Measurements from ENCODE around the gene CDR2L. TPM values are rescaled to one million over a fixed set of nuclear protein-coding genes. Genes with fewer than 3 reads are reported as not detected.
A peak's percentile ranks its signal among the peaks of the same experiment; 100 is the strongest.

Gene CDR2L
- total and polyA plus RNA-seq, 9 donors, result 2.1 to 19.2 (median 5.2) TPM

DNA sequence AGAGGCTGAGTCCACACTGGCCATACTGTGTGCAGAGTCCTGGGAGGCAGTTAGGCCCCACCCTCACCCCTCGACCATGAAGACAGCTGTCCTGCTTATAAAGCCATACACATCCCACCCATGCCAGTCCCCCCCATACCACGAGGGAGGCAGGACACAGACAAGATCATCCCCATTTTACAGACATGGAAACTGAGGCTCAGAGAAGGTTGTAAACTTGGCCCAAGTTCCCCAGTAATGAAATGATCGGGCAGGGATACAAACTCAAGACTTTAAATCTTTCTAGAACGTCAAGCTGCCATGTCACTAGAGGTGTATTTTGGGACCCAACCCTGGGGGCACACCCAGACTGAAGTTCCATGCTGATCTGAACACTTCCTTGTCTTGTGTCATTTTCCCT lies 31.3 kb upstream of the CDR2L start:
- Histone ChIP-seq H3K4me1 (ENCODE audit: insufficient read depth) (no peaks in the 10 kb centered on the region), H3K27me3 (no peaks in the 10 kb centered on the region), H3K27ac (no peak overlapping the region), H3K9me3 (no peaks in the 10 kb centered on the region), H3K36me3 (no peaks in the 10 kb centered on the region), H3K4me3 (no peak overlapping the region)
- DNase-seq, result no peak
- TF ChIP-seq EP300 (IDR thresholded peaks at IDR 0.05), result no peak
- no peak for TF ChIP-seq POLR2A (IDR thresholded peaks at IDR 0.05)
- TF ChIP-seq, protein P1, sequence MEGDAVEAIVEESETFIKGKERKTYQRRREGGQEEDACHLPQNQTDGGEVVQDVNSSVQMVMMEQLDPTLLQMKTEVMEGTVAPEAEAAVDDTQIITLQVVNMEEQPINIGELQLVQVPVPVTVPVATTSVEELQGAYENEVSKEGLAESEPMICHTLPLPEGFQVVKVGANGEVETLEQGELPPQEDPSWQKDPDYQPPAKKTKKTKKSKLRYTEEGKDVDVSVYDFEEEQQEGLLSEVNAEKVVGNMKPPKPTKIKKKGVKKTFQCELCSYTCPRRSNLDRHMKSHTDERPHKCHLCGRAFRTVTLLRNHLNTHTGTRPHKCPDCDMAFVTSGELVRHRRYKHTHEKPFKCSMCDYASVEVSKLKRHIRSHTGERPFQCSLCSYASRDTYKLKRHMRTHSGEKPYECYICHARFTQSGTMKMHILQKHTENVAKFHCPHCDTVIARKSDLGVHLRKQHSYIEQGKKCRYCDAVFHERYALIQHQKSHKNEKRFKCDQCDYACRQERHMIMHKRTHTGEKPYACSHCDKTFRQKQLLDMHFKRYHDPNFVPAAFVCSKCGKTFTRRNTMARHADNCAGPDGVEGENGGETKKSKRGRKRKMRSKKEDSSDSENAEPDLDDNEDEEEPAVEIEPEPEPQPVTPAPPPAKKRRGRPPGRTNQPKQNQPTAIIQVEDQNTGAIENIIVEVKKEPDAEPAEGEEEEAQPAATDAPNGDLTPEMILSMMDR (IDR thresholded peaks at IDR 0.05), result no peak
- intact Hi-C loops (cut with DNase I), result loop anchor here in 3 of 4 donors (5.0 to 10.0 kb wide), 5 partner anchors 91 to 214 kb away; partner anchors contain the start of gene NHERF1 (in 1 of the 3)
- 71 to 76% (median 71%) methylated on average over 4 of the region's 4 CpGs for WGBS, 3 donors

DNA sequence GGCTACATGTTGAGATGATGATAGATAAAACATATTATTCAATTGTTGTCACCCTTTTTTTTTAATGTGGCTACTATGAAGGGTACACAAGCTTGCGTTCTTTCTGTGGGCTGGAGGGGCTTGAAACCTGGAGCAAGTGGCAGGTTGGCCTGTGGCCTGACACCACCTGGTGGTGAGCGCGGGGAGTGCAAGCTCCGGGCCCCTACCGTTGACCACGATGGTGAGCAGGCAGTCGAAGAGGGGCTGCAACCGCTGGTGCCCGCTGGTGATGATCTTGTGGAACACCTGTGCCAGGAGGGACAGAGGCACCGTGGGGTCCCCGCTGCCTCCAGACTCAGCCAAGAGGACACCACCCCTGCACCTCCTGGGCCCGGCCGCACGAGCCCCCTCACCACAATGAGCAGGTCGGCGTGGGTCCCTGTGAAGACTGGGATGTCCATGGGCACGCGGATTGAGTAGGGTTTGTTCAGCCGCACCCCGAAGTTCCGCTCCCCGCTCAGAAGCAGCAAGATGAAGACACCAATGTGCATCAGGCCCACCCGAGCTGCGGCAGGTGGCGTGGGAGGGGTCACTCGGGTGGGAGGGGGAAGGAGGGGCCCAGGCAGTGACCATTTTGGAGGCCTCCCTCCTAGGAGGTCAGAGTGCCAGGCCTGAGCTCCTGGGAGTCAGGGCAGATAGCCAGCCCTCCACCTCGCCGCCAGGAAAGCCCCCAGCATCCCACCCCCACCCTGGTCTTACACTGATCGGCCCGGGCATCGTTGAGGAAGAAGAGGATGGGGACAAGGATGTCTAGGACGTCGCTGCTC lies 29.3 kb upstream of the CDR2L start:
- TF ChIP-seq EP300 (IDR thresholded peaks at IDR 0.05) (no peak), POLR2A (IDR thresholded peaks at IDR 0.05) (no peak)
- TF ChIP-seq, protein P1 (IDR thresholded peaks at IDR 0.05), result peak; percentile 74 to 82 (median 80)
- no peaks in the 10 kb centered on the region for H3K9me3 ChIP-seq

DNA sequence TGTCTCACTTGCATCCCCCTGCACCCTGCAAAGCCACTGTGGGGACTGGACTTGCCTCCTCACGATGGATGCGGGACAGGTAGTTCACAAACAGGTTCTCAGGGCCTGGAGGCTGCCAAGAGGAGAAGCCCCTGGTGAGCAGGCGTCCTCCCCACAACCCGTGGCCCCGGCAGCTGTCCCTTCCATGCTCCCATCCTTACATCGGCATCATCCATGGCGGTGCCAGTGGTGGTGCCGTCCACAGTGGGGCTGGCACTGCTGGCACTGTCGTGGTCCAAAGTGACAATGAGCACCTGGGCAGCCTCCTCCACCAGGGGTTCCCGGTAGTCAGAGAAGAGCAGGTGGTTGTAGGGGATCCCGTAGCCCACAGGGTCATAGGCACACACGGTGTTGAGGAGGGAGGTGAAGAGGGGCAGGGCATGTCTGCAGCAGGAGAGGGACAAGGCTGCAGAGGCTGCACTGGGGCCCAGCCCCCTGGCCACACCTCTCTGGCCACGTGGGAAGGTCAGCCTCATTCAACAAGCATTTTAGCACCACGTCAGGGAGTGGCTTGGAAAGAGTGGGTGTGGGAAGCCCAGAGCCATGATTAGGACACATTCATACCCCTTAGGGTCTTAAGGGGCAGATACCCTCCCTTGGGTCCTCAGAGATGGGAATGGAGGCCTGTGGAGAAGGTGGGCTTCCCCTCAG lies 27.5 kb upstream of the CDR2L start:
- no peaks in the 10 kb centered on the region for H3K36me3 ChIP-seq
- no peak for DNase-seq
- no peaks in the 10 kb centered on the region for H3K27me3 ChIP-seq
- H3K4me1 ChIP-seq (ENCODE audit: insufficient read depth), result no peaks in the 10 kb centered on the region
- WGBS, 3 donors, result 50 to 69% (median 55%) methylated on average over 14 of the region's 14 CpGs
- H3K27ac ChIP-seq, result no peak overlapping the region
- H3K9me3 ChIP-seq, result no peaks in the 10 kb centered on the region
- no peak overlapping the region for H3K4me3 ChIP-seq
- TF ChIP-seq POLR2A (IDR thresholded peaks at IDR 0.05) (no peak), EP300 (IDR thresholded peaks at IDR 0.05) (no peak)
- TF ChIP-seq, protein P1 (IDR thresholded peaks at IDR 0.05), result no peak
- intact Hi-C loops (cut with DNase I), result loop anchor here (2.0 to 10.0 kb wide), 10 partner anchors 55 to 245 kb away; partner anchors contain the start of genes NUP85 (in 3 of the 4), MRPL58 (in 1 of the 4) and NHERF1 (in 1 of the 4)

More for the DNA sequence above, 29.3 kb upstream of the CDR2L start:
- Histone ChIP-seq H3K27me3 (no peaks in the 10 kb centered on the region), H3K4me3 (no peak overlapping the region), H3K27ac (no peak overlapping the region), H3K4me1 (ENCODE audit: insufficient read depth) (no peaks in the 10 kb centered on the region), H3K36me3 (no peaks in the 10 kb centered on the region)
- DNase-seq, result peak; percentile 64 to 87 (median 78)
- WGBS, 3 donors, result 34 to 38% (median 34%) methylated on average over 29 to 33 of the region's 33 CpGs
- intact Hi-C loops (cut with DNase I), result loop anchor here in 3 of 4 donors (2.0 to 10.0 kb wide), 6 partner anchors 93 to 216 kb away; partner anchors contain the start of gene NHERF1 (in 1 of the 3)

DNA sequence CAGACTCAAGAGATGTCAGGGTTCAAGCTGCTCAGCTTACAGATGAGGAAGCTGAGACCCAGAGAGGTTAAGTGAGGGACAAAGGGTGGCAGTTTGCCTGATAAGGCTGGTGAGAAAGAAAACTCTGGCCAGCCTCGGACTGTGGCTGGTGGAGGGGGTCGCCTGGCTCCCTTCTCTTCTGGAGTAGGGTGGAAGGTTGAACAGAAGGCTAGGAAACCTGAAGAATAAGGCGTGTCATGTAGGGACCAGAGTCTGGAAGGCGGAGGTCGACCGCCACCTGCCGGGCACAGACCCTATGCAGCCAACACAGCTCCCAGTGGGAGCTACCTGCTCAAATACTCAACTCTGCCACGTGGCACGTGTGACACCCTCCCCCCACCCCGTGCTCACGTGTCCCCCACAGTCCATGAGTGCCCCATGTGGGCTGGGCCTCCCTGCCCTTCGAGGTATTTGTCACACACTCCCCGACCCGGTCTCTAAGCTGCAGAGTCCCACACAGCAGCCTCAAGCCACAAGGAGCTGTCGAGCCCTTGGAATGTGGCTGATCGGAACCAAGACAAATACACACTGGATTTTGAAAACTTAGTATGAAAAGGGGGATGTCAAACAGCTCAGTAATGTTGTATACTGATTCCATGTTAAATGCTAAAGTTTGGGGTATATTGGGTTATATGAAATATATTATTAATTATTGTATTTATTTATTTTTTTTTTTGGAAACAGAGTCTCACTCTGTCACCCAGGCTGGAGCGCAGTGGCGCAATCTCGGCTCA lies 26.7 kb upstream of the CDR2L start:
- WGBS, 3 donors, result 31 to 42% (median 32%) methylated on average over 19 of the region's 19 CpGs

More for the DNA sequence above, 26.7 kb upstream of the CDR2L start:
- H3K27me3 ChIP-seq, result no peaks in the 10 kb centered on the region
- intact Hi-C loops (cut with DNase I), result loop anchor here (5.0 to 10.0 kb wide), 4 partner anchors 54 to 244 kb away; partner anchors contain the start of genes NUP85 (in 3 of the 4) and MRPL58 (in 1 of the 4)
- H3K36me3 ChIP-seq, result no peaks in the 10 kb centered on the region
- no peak for DNase-seq
- TF ChIP-seq, protein P1 (IDR thresholded peaks at IDR 0.05), result no peak
- no peak for TF ChIP-seq EP300 (IDR thresholded peaks at IDR 0.05)
- no peak for TF ChIP-seq POLR2A (IDR thresholded peaks at IDR 0.05)
- H3K4me3 ChIP-seq, result no peak overlapping the region
- H3K9me3 ChIP-seq, result no peaks in the 10 kb centered on the region
- no peak overlapping the region for H3K27ac ChIP-seq
- H3K4me1 ChIP-seq (ENCODE audit: insufficient read depth), result no peaks in the 10 kb centered on the region

Data from ovary (tissue), 9 donors.